Left kidney (tissue), 2 donors: ENCODE measurements around the gene DNAJA1. TPM values are rescaled to one million over a fixed set of nuclear protein-coding genes. Genes with fewer than 3 reads are reported as not detected.
"Not testable (repeated sequence)": the region's sequence is repeated elsewhere in the genome, so short reads cannot be mapped to it uniquely, and the experiment has no call there.

Experiments
- DNase-seq: peaks from one replicate; pipeline ENCODE4 v3.0.0-alpha.2; 2013
- polyA plus RNA-seq: library from polyadenylated mRNA; unstranded; fragments of 120-200 nt; gene quantifications from one replicate; pipeline ENCODE4 v1.2.1, GENCODE V29; 2013; ENCODE audit not compliant: insufficient read length

The DNAJA1 gene
- polyA plus RNA-seq, 1 donor = 238 TPM

DNA sequence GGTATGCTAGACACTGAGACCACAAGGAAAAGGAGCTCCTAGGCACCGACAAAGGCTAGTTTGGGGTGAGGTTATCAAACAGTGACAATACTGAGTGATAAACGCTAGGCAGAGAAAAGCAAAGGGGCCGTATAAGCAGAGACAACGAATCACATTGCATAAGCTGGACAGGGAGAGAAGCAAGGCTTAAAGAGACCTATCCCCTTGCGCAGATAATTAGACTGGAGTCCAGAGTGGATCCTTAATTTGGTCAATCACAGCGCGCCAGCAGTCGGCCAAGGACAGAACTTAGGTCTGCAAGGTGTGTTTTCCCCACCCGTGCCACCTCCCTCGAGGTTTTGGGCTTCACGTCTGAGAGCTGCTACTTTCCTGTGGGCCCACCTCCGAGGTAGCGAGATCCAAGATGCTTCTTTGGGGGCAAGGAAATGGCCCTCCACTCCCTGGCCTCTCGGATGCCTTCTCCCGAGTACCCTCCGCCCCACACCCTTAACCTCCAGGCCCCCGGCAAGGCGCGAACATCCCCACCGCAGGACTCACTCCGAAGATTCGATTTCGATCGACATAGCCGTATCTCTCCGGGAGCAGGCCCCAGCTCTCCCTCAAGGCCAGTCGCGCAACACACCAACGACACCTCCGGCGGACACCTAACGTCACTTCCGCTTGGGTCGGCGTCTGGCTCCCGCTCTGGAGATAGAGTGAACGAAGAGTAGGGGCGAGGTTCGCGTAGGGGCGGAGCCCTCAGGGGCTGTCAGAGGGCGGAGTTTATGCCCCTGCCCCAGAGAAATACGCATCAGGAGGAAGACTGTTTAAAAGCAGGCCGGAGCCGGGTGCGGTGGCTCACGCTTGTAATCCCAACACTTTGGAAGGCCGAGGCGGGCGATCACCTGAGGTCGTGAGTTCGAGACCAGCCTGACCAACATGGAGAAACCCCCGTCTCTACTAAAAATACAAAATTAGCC is 51.3 kb downstream of the DNAJA1 start, which contains the start of gene SMU1:
SMU1 (minus strand) TSS at position 629 of the 959 bp plus-strand sequence; CDS start at position 563, 66 bp downstream.
- DNase-seq = peak; percentile 98

GRCh38 chr9:33080534-33080933 is 55.5 kb downstream of the DNAJA1 start:
- no peak for DNase-seq

- DNase-seq = peak; percentile 88
Observed at GRCh38 chr9:33081128-33081851, 56.2 kb downstream of the DNAJA1 start.

- DNase-seq = no peak
Observed at GRCh38 chr9:33082128-33082527, 57.1 kb downstream of the DNAJA1 start.

DNA sequence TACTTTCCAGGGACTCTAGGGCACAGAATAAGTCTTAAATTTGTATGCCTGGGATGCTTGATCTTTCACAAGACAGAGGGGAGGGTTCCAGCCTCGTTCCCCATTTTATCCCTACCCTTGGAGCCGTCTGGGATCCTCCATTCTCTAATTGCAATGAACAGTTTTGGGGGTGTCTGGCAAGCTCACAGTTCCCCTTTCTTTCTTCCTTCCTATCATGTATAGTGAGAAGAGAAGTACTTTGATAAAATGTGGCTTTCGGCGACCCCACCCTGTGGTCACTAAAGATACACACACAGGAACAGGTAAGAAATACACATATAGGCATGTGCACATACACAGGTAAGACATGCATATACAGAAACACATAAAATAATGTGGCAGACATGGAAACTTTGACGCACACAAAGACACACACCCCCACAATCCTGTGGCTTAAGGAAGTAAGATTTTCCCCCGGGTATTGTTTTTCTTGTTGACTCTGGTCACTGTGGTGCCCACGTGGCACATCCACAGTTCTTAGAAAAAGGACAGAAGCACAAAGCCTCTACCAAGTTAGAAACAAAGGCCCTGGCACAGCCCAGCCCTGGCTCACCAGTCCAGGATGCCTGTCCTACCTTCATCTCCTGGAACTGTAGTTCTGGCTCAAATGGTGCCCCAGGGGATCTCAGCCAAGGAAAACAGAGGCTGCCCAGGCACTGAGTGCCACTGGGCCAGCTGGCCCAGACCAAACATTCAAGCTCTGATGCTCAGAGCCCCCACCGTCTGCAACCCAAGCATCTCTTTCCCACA is 57.7 kb downstream of the DNAJA1 start:
- no peak for DNase-seq

GRCh38 chr9:33085672-33086071 is 60.6 kb downstream of the DNAJA1 start:
- not testable (repeated sequence) for DNase-seq

Other genes with a start within 250 kb of the DNAJA1 start
- gene TMEM215, start 241.7 kb upstream of the DNAJA1 start, polyA plus RNA-seq = 0.12 TPM
- 51.4 TPM for gene APTX, start 23.6 kb upstream of the DNAJA1 start, polyA plus RNA-seq
- 32.8 TPM for gene SMU1, start 51.4 kb downstream of the DNAJA1 start, polyA plus RNA-seq
- 146 TPM for gene B4GALT1, start 142.1 kb downstream of the DNAJA1 start, polyA plus RNA-seq
- not detected for gene SPINK4, start 214.9 kb downstream of the DNAJA1 start, polyA plus RNA-seq
- 71.6 TPM for gene BAG1, start 239.4 kb downstream of the DNAJA1 start, polyA plus RNA-seq
- gene CHMP5, start 239.8 kb downstream of the DNAJA1 start, polyA plus RNA-seq = 115 TPM